HG02981 (cell line): Measurements from ENCODE around the gene RHBDF2.
"Not testable (repeated sequence)": the region's sequence is repeated elsewhere in the genome, so short reads cannot be mapped to it uniquely, and the experiment has no call there.

ENCODE experiments used
- ATAC-seq: cut with Tn5 transposase; IDR thresholded peaks from one replicate; pipeline ENCODE4 v1.9.1; 2021; ENCODE audit warnings: mild to moderate bottlenecking, moderate library complexity; ENCODE audit not compliant: unreplicated experiment

RHBDF2 gene

DNA sequence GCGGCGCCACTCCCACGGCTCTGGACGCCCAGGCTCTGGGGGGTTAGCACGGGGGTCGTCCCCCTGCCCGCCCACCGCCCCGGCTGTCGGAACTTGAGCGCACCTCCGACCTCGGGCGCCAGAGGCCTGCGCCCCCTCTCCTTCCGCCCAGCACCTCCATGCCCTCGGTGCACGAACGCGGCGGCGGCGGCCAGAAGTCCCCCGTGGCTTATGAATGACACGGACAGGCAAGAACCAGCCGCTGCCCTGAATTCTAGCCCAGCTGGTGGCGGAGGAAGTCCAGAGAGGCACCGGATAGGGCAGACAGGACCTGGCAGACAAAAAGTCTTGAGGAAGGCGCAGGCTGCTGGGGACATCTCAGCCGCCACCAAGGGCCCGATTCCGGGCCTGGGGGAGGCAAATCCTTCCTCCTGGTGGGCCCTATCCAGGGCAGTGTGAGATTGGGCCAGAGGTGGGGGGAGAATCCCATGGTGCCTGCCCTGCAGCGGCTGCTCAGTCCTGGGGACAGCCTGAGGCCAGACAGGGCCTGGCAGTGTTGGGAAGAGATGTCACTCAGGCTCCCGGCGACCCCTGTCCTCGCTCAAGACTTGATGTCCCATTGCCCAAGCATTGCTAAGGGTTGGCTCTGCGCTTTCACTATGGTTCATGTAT, 37.2 kb upstream of the RHBDF2 start:
- ATAC-seq = no peak

- no peak for ATAC-seq
Measured at GRCh38 chr17:76537578-76538280, 36.5 kb upstream of the RHBDF2 start, which contains the start of gene CYGB. CYGB (minus strand) TSS chr17:76537709; CDS start chr17:76537542, 167 bp downstream.

- ATAC-seq = no peak
Measured at GRCh38 chr17:76537288-76537577, 36.0 kb upstream of the RHBDF2 start.

DNA sequence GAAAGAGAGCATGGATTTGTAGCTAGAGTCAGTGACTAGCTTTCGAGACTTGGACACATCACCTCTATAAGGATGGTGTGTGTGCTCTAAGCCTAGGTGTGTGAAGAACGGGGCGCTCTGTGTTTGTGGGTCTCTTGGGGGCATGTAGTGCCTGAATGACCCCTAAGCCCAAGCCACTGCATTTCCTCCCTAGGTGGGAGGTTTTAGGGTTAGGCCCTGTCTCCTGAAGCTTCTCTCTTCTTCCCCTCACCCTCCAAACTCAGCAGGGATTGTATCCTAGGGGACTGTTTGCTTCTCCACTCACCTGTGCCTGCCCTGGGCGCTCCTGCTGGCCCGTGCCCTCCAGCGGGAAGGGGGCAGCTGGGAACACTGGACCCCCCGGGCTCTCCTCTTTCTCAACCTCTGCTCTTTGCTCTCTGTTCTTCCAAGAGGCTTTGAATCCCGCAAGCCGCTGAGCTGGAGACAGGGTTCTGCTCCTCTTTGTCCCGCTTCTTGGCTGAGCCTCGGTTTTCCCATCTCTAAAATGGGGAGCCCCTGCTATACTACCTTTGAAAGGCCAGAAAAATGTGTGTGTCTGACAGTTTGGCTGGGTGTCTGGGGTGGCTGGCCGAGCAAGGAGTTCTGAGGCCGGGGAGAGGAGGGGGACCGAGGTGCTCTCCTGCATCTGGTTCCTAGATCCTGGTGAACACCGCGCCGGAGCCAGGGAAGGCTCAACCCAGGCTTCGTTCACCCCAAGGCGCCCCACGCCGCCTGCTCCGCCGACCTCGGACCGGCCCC, 35.5 kb upstream of the RHBDF2 start:
- no peak for ATAC-seq

GRCh38 chr17:76535788-76536510, 34.7 kb upstream of the RHBDF2 start:
- no peak for ATAC-seq

DNA sequence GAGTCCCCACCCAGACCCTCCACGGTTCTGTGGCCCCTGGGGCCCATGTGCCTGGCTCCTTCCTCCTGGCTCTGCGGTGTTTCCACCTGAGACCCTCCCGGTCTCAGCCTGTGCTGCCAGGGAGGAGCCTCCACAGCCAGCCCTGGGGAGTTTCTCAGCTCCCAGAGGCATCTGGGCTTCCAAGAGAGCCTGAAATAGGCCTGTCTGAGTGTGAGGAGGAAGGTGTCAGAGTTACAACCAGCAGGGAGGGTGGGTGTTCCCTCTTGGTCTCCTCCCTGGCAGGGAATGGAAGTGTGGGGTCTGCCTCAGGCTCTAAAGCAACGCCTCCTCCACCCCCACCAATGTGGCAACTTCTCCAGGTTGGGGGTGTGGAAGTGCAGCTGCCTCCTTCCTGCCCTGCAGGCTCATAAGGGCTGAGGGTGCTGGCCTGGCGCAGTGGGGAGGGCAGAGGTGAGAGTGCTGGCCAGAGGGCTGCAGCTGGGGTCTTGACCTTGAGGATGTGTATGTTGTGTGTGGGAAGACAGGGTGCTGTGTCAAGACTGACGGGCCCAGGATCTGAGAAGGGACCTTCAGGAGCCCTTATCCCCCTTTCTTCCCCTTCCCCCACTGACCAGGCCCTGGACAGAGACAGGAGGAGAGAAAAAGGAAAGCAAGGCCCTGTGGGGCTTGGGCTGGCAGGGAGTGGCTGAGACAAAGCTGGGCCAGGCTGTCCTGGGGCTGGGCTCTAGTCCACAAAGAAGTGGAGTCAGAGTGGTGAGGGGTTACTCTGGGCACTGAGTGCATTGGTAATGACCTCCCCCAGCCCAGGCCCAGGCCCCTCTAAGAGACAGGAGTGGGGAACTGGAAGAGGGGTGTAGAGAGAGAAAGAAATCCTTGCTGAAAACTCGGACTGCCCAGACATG, 33.9 kb upstream of the RHBDF2 start:
- ATAC-seq = no peak

DNA sequence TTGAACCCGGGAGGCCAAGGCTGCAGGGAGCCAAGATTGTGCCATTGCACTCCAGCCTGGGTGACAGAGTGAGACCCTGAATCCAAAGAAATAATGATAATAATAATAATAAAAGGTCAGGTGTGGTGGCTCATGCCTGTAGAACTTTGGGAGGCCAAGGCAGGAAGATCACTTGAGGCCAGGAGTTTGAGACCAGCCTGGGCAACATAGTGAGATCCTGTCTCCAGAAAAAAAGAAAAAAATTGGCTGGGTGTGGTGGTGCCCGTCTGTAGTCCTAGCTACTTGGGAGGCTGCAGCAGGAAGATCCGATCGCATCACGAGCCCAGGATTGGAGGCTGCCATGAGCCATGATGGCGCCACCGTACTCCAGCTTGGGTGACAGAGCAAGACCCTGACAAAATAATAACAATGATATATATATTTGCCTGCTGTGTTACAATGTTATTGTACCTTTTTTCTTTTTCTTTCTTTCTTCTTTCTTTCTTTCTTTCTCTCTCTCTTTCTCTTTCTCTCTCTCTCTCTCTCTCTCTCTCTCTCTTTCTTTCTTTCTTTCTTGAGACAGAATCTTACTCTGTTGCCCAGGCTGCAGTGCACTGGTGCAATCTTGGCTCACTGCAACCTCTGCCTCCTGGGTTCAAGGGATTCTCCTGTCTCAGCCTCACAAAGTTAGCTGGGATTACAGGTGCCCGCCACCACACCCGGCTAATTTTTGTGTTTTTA, 32.6 kb upstream of the RHBDF2 start:
- not testable (repeated sequence) for ATAC-seq

DNA sequence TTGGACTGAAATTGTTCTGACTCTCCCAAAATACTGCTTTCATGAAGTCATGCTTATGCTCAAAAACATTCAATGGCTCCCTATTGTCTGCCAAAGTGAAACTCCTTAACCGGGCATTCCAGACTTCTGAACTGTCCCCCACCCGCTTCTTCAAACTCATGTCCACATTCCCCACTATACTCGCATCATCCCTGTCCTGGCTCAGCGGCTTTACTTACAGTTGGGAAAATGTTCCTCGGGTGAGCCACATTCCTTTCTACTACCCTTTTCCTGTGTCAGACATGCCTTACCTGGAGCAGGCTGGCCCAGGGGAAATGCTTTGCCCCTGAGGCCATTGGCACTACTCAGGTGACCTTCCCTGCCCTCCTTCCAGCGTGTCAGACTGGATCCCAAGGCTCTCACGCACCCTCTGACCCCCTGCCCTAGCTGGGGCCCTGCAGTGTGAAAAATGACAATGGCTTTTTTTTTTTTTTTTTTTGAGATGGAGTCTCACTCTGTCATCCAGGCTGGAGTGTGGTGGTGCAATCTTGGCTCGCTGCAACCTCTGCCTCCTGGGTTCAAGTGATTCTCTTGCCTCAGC, 30.9 kb upstream of the RHBDF2 start:
- ATAC-seq = no peak

- no peak for ATAC-seq
Measured at GRCh38 chr17:76531486-76532038, 30.3 kb upstream of the RHBDF2 start.

- no peak for ATAC-seq
Measured at GRCh38 chr17:76530811-76531485, 29.7 kb upstream of the RHBDF2 start.

DNA sequence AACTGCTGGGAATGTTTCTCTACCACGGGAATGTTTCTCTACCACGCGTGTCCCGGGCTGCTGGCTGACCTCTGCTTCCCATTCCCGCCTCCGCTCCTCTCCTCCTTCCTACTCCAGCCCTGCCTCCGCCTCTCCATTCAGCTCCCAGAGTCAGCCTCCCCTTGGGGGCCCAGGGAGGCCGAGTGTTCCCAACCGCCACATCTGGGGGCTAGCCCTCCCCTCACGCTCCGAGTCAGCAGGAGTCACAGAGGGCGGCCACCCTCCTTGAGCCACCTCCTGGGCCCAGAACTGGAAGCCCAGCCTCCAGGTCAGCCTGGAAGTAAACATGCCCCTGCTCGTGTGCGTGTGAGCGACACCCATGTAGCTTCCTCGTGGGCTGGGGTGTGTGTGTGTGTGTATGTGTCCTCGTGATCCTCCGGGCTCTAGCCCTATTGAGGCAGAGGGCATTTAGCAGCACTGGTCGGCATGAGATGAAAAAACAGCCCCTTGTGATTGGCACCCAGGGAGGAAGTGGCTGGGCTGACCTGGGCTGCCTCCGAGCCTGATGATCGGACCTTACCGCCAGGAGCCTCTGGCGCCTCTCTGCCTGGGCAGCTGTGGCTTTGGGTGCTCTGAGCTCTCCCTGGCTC, 29.0 kb upstream of the RHBDF2 start:
- no peak for ATAC-seq

DNA sequence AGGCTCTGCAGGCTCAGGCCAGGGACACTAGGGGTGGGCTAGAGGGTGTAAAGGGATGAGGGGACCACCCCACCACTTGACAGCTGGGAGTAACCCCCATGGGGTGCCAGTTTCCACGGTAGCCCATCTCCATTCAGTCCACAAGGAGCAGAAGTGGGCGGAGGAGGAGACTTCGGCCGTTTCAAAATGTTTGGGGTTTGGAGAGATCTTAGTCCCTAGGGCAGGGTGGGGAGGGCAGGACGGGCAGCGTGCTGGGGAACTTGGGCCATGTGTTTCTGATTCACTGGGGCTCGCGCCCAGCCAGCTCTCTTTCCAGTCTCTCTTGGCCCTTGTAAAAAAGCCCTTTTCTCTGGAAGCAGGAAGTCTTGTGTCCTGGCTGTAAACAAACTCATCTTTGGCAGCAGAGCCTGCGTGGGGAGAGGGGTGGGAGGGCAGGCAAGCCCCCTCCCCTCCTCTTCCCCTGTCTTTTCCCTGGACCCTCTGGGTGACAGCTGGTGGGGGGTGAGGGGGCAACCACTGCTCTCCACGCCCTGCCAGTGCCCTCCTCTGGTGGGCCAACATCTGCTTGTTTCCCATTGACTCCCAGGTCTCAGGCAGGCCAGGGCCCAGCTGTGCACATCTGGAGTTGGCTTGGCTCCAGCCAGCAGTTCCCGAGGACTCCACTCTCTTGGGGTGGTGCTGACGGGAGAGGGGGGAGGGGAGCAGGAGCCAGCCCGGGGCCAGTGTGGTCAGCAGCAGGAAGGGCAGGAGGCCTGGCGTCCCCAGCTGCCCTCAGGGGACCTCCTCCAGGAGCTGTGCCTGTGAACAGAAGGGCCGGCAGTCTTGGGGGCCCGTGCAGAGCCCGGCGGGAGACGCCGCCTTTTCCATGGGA, 28.2 kb upstream of the RHBDF2 start:
- ATAC-seq = no peak

- ATAC-seq = no peak
Measured at GRCh38 chr17:76528528-76529223, 27.5 kb upstream of the RHBDF2 start.

DNA sequence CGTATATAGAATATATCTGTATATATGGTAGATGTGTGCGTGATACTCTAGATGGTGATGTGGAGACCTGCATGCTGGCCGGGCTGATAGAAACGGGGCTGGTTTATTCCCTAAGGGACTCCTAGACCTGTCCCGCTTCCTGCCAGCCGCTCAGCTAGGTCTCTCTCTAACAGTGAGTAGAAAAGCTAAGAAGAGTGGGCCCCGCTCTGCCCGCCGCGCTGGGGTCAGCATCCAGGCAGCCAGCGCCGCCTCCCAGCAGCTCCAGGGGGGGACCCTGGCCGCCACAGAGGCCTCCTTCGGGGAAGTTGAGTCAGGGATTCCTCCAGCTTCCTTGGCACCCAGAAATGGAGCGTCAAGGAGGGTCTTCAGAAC, 26.9 kb upstream of the RHBDF2 start:
- peak; percentile 42 for ATAC-seq

GRCh38 chr17:76527430-76528111, 26.3 kb upstream of the RHBDF2 start:
- ATAC-seq = peak; percentile 42

GRCh38 chr17:76527016-76527415, 25.8 kb upstream of the RHBDF2 start:
- not testable (repeated sequence) for ATAC-seq
